Measurements from ENCODE around the gene ZNF574. TPM values are rescaled to one million over a fixed set of nuclear protein-coding genes. Genes with fewer than 3 reads are reported as not detected.

Gene ZNF574
- total and polyA plus RNA-seq, 2 donors: 7.6 to 18.8 TPM

- WGBS: 72% methylated on average over 1 of the region's 1 CpG
- no peak for DNase-seq (ENCODE audit: extremely low spot score)
- H3K36me3 ChIP-seq (ENCODE audit: insufficient read depth): no peaks in the 10 kb centered on the region
- H3K27ac ChIP-seq (ENCODE audit: low read depth): no peak overlapping the region
- no peaks in the 10 kb centered on the region for H3K4me1 ChIP-seq (ENCODE audit: insufficient read depth)
- H3K4me3 ChIP-seq (ENCODE audit: low read depth, low read length): no peak overlapping the region
Observed at GRCh38 chr19:42110658-42111057, 34.7 kb downstream of the ZNF574 start.

- no peaks in the 10 kb centered on the region for H3K36me3 ChIP-seq (ENCODE audit: insufficient read depth)
- no peak overlapping the region for H3K4me3 ChIP-seq (ENCODE audit: low read depth, low read length)
- no peak overlapping the region for H3K27ac ChIP-seq (ENCODE audit: low read depth)
- no peak for DNase-seq (ENCODE audit: extremely low spot score)
- H3K4me1 ChIP-seq (ENCODE audit: insufficient read depth): no peaks in the 10 kb centered on the region
- WGBS: 66% methylated on average over 1 of the region's 1 CpG
Observed at GRCh38 chr19:42111384-42111783, 35.4 kb downstream of the ZNF574 start.

- DNase-seq (ENCODE audit: extremely low spot score): no peak
- no peak overlapping the region for H3K27ac ChIP-seq (ENCODE audit: low read depth)
- H3K4me1 ChIP-seq (ENCODE audit: insufficient read depth): no peaks in the 10 kb centered on the region
- WGBS: 79% methylated on average over 3 of the region's 3 CpGs
- no peak overlapping the region for H3K4me3 ChIP-seq (ENCODE audit: low read depth, low read length)
- H3K36me3 ChIP-seq (ENCODE audit: insufficient read depth): no peaks in the 10 kb centered on the region
Observed at GRCh38 chr19:42111811-42112210, 35.8 kb downstream of the ZNF574 start.

- Histone ChIP-seq H3K4me1 (ENCODE audit: insufficient read depth) (no peaks in the 10 kb centered on the region), H3K36me3 (ENCODE audit: insufficient read depth) (no peaks in the 10 kb centered on the region), H3K4me3 (ENCODE audit: low read depth, low read length) (no peak overlapping the region), H3K27ac (ENCODE audit: low read depth) (no peak overlapping the region)
- DNase-seq (ENCODE audit: extremely low spot score): no peak
- 33% methylated on average over 10 of the region's 10 CpGs for WGBS
Observed at GRCh38 chr19:42113641-42114348, 37.8 kb downstream of the ZNF574 start.

GRCh38 chr19:42114412-42114811, 38.4 kb downstream of the ZNF574 start:
- no peaks in the 10 kb centered on the region for H3K4me1 ChIP-seq (ENCODE audit: insufficient read depth)
- no peaks in the 10 kb centered on the region for H3K36me3 ChIP-seq (ENCODE audit: insufficient read depth)
- 42% methylated on average over 7 of the region's 7 CpGs for WGBS
- H3K4me3 ChIP-seq (ENCODE audit: low read depth, low read length): no peak overlapping the region
- no peak overlapping the region for H3K27ac ChIP-seq (ENCODE audit: low read depth)
- DNase-seq (ENCODE audit: extremely low spot score): no peak

- 43% methylated on average over 4 of the region's 4 CpGs for WGBS
- DNase-seq (ENCODE audit: extremely low spot score): no peak
- Histone ChIP-seq H3K4me3 (ENCODE audit: low read depth, low read length) (no peak overlapping the region), H3K4me1 (ENCODE audit: insufficient read depth) (no peaks in the 10 kb centered on the region), H3K36me3 (ENCODE audit: insufficient read depth) (no peaks in the 10 kb centered on the region), H3K27ac (ENCODE audit: low read depth) (no peak overlapping the region)
Observed at GRCh38 chr19:42115219-42115618, 39.3 kb downstream of the ZNF574 start.

GRCh38 chr19:42115705-42116104, 39.7 kb downstream of the ZNF574 start:
- no peak for DNase-seq (ENCODE audit: extremely low spot score)
- WGBS: 86% methylated on average over 4 of the region's 4 CpGs
- no peak overlapping the region for H3K27ac ChIP-seq (ENCODE audit: low read depth)

GRCh38 chr19:42116308-42117075, 40.5 kb downstream of the ZNF574 start:
- H3K36me3 ChIP-seq (ENCODE audit: insufficient read depth): no peaks in the 10 kb centered on the region
- WGBS: 92% methylated on average over 20 of the region's 20 CpGs

More at GRCh38 chr19:42115705-42116104, 39.7 kb downstream of the ZNF574 start:
- Histone ChIP-seq H3K36me3 (ENCODE audit: insufficient read depth) (no peaks in the 10 kb centered on the region), H3K4me3 (ENCODE audit: low read depth, low read length) (no peak overlapping the region), H3K4me1 (ENCODE audit: insufficient read depth) (no peaks in the 10 kb centered on the region)

GRCh38 chr19:42117076-42117475, 41.1 kb downstream of the ZNF574 start:
- H3K4me3 ChIP-seq (ENCODE audit: low read depth, low read length): no peak overlapping the region
- no peaks in the 10 kb centered on the region for H3K4me1 ChIP-seq (ENCODE audit: insufficient read depth)
- H3K36me3 ChIP-seq (ENCODE audit: insufficient read depth): no peaks in the 10 kb centered on the region
- no peak overlapping the region for H3K27ac ChIP-seq (ENCODE audit: low read depth)
- WGBS: 87% methylated on average over 6 of the region's 6 CpGs
- DNase-seq (ENCODE audit: extremely low spot score): no peak

More at GRCh38 chr19:42116308-42117075, 40.5 kb downstream of the ZNF574 start:
- Histone ChIP-seq H3K27ac (ENCODE audit: low read depth) (no peak overlapping the region), H3K4me3 (ENCODE audit: low read depth, low read length) (no peak overlapping the region), H3K4me1 (ENCODE audit: insufficient read depth) (no peaks in the 10 kb centered on the region)
- no peak for DNase-seq (ENCODE audit: extremely low spot score)

- Histone ChIP-seq H3K27ac (ENCODE audit: low read depth) (no peak overlapping the region), H3K36me3 (ENCODE audit: insufficient read depth) (no peaks in the 10 kb centered on the region), H3K4me3 (ENCODE audit: low read depth, low read length) (no peak overlapping the region), H3K4me1 (ENCODE audit: insufficient read depth) (no peaks in the 10 kb centered on the region)
- WGBS: 88% methylated on average over 10 of the region's 10 CpGs
- DNase-seq (ENCODE audit: extremely low spot score): no peak
Observed at GRCh38 chr19:42120276-42120980, 44.5 kb downstream of the ZNF574 start.

GRCh38 chr19:42121036-42121621, 45.2 kb downstream of the ZNF574 start:
- Histone ChIP-seq H3K4me1 (ENCODE audit: insufficient read depth) (no peaks in the 10 kb centered on the region), H3K4me3 (ENCODE audit: low read depth, low read length) (no peak overlapping the region), H3K36me3 (ENCODE audit: insufficient read depth) (no peaks in the 10 kb centered on the region), H3K27ac (ENCODE audit: low read depth) (no peak overlapping the region)
- WGBS: 53% methylated on average over 5 of the region's 5 CpGs
- DNase-seq (ENCODE audit: extremely low spot score): no peak

GRCh38 chr19:42121656-42122069, 45.7 kb downstream of the ZNF574 start:
- no peak overlapping the region for H3K4me3 ChIP-seq (ENCODE audit: low read depth, low read length)
- WGBS: 30% methylated on average over 8 of the region's 8 CpGs
- no peak for DNase-seq (ENCODE audit: extremely low spot score)
- no peaks in the 10 kb centered on the region for H3K36me3 ChIP-seq (ENCODE audit: insufficient read depth)
- no peaks in the 10 kb centered on the region for H3K4me1 ChIP-seq (ENCODE audit: insufficient read depth)
- H3K27ac ChIP-seq (ENCODE audit: low read depth): no peak overlapping the region
